GM10266 (cell line): Measurements from ENCODE around the gene PAPPA2.

ENCODE experiments used
- DNase-seq: peaks from one replicate; pipeline ENCODE4 v3.0.0; 2012; ENCODE audit errors: extremely low spot score
- CTCF ChIP-seq: IDR thresholded peaks from 2 replicates; pipeline ENCODE4 v1.5.1; 2012; ENCODE audit warnings: mild to moderate bottlenecking, low read depth; ENCODE audit not compliant: control insufficient read depth, insufficient read depth; ENCODE audit errors: missing control alignments

PAPPA2 gene

GRCh38 chr1:176802316-176802715 is 339.3 kb downstream of the PAPPA2 start:
- DNase-seq: no peak
- no peak for TF ChIP-seq CTCF

GRCh38 chr1:176803042-176803441 is 340.1 kb downstream of the PAPPA2 start:
- DNase-seq: no peak
- TF ChIP-seq CTCF: no peak

- TF ChIP-seq CTCF: no peak
- DNase-seq: no peak
Observed at GRCh38 chr1:176803596-176803995, 340.6 kb downstream of the PAPPA2 start.

GRCh38 chr1:176809292-176809691 is 346.3 kb downstream of the PAPPA2 start:
- TF ChIP-seq CTCF: no peak
- no peak for DNase-seq

GRCh38 chr1:176811511-176812288 is 348.7 kb downstream of the PAPPA2 start:
- no peak for DNase-seq

DNA sequence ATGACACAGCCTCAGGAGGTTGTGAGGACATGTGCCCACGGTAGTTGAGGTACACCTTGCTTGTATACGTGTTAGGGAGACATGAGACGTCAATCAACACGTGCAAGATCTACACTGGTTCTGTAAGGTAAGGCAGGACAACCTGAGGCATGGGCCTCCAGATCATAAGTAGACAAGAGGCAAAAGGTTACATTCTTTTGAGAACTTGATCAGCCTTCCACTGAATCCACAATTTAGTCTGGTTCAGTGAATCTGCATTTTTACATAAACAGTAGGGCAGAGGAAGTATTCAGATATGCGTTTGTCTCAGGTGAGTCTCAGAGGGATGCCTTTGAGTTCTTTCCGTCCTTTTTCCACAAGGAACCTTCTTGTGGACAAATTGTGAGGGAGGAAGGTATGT is 352.6 kb downstream of the PAPPA2 start:
- no peak for DNase-seq
- TF ChIP-seq CTCF: no peak

More at GRCh38 chr1:176811511-176812288, 348.7 kb downstream of the PAPPA2 start:
- no peak for TF ChIP-seq CTCF

GRCh38 chr1:176816232-176816631 is 353.3 kb downstream of the PAPPA2 start:
- no peak for TF ChIP-seq CTCF
- DNase-seq: no peak
